Parathyroid adenoma (tissue), 2 donors: ENCODE results near the gene DNAJB8.

Experiments
- H2AFZ ChIP-seq: fragments of 300-600 bp; sonication (generic); one replicate; pipeline ENCODE4 v1.7.0; 2017; ENCODE audit warnings: antibody characterized with exemption, mild to moderate bottlenecking
- H3K27ac ChIP-seq: fragments of 300-600 bp; sonication (generic); one replicate; pipeline ENCODE4 v1.7.0; 2017
- H3K27me3 ChIP-seq: fragments of 300-600 bp; sonication (generic); one replicate; pipeline ENCODE4 v1.7.0; 2017; ENCODE audit warnings: low read length; ENCODE audit not compliant: control insufficient read depth, insufficient read depth
- H3K36me3 ChIP-seq: fragments of 300-600 bp; sonication (generic); one replicate; pipeline ENCODE4 v1.7.0; 2017; ENCODE audit warnings: low read length; ENCODE audit not compliant: control insufficient read depth, insufficient read depth
- H3K4me1 ChIP-seq: fragments of 300-600 bp; sonication (generic); one replicate; pipeline ENCODE4 v1.7.0; 2017; ENCODE audit warnings: control low read depth
- H3K4me2 ChIP-seq: fragments of 300-600 bp; sonication (generic); one replicate; pipeline ENCODE4 v1.7.0; 2017; ENCODE audit warnings: low read length
- H3K4me3 ChIP-seq: fragments of 300-600 bp; sonication (generic); one replicate; pipeline ENCODE4 v1.7.0; 2017; ENCODE audit warnings: low read depth, low read length
- H3K79me2 ChIP-seq: fragments of 300-600 bp; sonication (generic); one replicate; pipeline ENCODE4 v1.7.0; 2017; ENCODE audit warnings: control low read depth
- H3K9ac ChIP-seq: fragments of 300-600 bp; sonication (generic); one replicate; pipeline ENCODE4 v1.7.0; 2017; ENCODE audit warnings: mild to moderate bottlenecking
- H3K9me3 ChIP-seq: fragments of 300-600 bp; sonication (generic); one replicate; pipeline ENCODE4 v1.7.0; 2017; ENCODE audit warnings: low read length; ENCODE audit not compliant: control insufficient read depth
- TF ChIP-seq, protein P1 (sequence below): fragments of 300-600 bp; sonication (generic); IDR thresholded peaks from one replicate; pipeline ENCODE4 v1.7.0; 2017; ENCODE audit warnings: antibody characterized with exemption, mild to moderate bottlenecking
- donor health status: primary hyperparathyroidism.

DNAJB8 gene

DNA sequence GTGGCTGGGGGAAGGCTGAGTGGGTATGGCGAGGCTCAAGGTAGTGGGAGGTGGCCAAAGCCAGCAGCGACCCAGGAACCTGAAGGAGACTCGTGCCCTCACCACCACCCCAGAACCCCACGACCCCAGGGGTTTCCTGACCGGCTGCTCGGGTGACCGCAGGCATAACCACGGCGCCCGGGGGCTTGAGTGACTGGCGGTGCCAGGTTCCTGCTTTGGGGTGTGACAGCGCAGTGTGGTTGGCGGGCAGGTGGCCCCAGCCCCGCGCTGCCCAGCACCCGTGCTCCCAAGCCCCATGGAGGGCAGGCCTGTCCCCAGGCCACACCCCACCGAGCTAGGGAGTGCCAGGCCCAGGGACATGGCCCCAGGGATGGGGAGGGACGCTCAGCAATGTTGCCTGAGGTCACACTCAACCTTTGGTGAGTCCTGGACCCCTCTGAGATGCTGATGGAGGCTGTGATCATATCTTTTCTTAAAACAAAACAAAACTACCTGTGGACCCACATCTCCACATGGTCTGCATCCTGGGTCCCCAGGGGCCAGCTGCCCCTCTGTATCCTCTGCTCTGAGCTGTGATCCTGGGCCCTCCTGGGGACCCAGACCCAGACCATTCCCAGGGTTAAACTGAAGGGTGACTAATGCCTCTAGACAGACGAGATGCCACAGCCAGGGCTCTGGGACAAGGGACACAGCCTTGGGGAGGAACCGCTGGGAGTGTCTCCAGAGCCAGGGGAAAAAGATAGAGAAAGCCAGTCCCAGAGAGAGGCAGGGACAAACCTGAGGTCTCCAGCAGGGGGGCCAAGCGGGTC is 13.0 kb downstream of the DNAJB8 start:
- Histone ChIP-seq H3K36me3 (no peaks in the 10 kb centered on the region), H3K9ac (no peak overlapping the region), H3K4me3 (no peak overlapping the region), H3K4me2 (no peak overlapping the region), H3K27me3 (no peaks in the 10 kb centered on the region), H3K9me3 (no peaks in the 10 kb centered on the region), H3K27ac (no peak overlapping the region), H3K79me2 (no peaks in the 10 kb centered on the region), H2AFZ (no peak overlapping the region), H3K4me1 (peaks cover 19% of the 10 kb centered on the region)
- TF ChIP-seq, protein P1, sequence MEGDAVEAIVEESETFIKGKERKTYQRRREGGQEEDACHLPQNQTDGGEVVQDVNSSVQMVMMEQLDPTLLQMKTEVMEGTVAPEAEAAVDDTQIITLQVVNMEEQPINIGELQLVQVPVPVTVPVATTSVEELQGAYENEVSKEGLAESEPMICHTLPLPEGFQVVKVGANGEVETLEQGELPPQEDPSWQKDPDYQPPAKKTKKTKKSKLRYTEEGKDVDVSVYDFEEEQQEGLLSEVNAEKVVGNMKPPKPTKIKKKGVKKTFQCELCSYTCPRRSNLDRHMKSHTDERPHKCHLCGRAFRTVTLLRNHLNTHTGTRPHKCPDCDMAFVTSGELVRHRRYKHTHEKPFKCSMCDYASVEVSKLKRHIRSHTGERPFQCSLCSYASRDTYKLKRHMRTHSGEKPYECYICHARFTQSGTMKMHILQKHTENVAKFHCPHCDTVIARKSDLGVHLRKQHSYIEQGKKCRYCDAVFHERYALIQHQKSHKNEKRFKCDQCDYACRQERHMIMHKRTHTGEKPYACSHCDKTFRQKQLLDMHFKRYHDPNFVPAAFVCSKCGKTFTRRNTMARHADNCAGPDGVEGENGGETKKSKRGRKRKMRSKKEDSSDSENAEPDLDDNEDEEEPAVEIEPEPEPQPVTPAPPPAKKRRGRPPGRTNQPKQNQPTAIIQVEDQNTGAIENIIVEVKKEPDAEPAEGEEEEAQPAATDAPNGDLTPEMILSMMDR = no peak

DNA sequence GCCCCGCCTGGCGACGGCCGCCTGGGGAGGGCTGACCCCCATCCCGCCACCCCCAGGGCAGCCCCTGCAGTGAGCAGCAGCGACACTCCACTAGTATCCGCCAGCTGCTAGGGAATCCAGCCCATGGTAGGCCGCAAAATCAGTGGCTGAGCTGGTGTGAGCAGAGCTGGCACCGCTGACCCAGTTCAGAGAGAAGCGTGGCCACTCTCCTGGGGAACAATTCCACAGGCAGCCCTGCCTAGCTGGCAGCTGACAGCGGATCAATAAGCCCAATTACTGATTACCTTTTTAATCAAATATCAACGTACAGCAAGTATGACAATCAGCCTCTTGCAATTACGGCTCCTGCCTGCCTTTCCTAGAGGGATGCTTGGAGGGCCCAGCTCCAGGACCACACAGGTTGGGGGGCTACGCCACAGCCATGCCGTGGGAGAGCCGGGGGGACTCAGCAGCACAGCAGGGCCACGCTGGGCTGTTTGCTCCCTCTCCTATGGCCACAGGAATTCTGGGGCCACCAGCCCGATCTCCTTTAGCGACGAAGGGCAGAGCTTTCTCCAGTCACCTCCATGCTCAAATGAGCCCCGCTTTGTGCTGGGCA is 13.9 kb downstream of the DNAJB8 start:
- TF ChIP-seq, protein P1 = no peak
- Histone ChIP-seq H3K9ac (no peak overlapping the region), H3K36me3 (no peaks in the 10 kb centered on the region), H3K27ac (no peak overlapping the region), H3K27me3 (no peaks in the 10 kb centered on the region), H3K79me2 (no peaks in the 10 kb centered on the region), H3K9me3 (no peaks in the 10 kb centered on the region), H2AFZ (no peak overlapping the region), H3K4me2 (no peak overlapping the region), H3K4me3 (no peak overlapping the region), H3K4me1 (peaks cover 17% of the 10 kb centered on the region)

GRCh38 chr3:128452120-128452519 is 14.6 kb downstream of the DNAJB8 start:
- no peak overlapping the region for H3K27ac ChIP-seq
- H3K36me3 ChIP-seq = no peaks in the 10 kb centered on the region
- H3K4me3 ChIP-seq = no peak overlapping the region
- H3K4me1 ChIP-seq = peaks cover 11% of the 10 kb centered on the region
- H3K4me2 ChIP-seq = no peak overlapping the region
- TF ChIP-seq, protein P1 = no peak
- H2AFZ ChIP-seq = no peak overlapping the region
- no peaks in the 10 kb centered on the region for H3K9me3 ChIP-seq
- H3K9ac ChIP-seq = no peak overlapping the region
- H3K27me3 ChIP-seq = no peaks in the 10 kb centered on the region
- H3K79me2 ChIP-seq = no peaks in the 10 kb centered on the region

- H2AFZ ChIP-seq = no peak overlapping the region
- H3K27me3 ChIP-seq = no peaks in the 10 kb centered on the region
- no peaks in the 10 kb centered on the region for H3K4me1 ChIP-seq
- H3K79me2 ChIP-seq = no peaks in the 10 kb centered on the region
- H3K4me2 ChIP-seq = no peak overlapping the region
- H3K9me3 ChIP-seq = no peaks in the 10 kb centered on the region
- H3K36me3 ChIP-seq = no peaks in the 10 kb centered on the region
- TF ChIP-seq, protein P1 = no peak
- no peak overlapping the region for H3K27ac ChIP-seq
- no peak overlapping the region for H3K9ac ChIP-seq
- no peak overlapping the region for H3K4me3 ChIP-seq
Measured at GRCh38 chr3:128449111-128449638, 17.5 kb downstream of the DNAJB8 start.
